Mesothelial cell of epicardium (in vitro differentiated cells): ENCODE results near the gene VCPKMT. TPM values are rescaled to one million over a fixed set of nuclear protein-coding genes. Genes with fewer than 3 reads are reported as not detected.
"Not testable (repeated sequence)": the region's sequence is repeated elsewhere in the genome, so short reads cannot be mapped to it uniquely, and the experiment has no call there.

Source experiments
- DNase-seq, 2 experiments: peaks; one replicate each; pipeline ENCODE4 v3.0.0; 2021; ENCODE audit warnings: low spot score in 2 of 2; ENCODE audit not compliant: unreplicated experiment in 2 of 2
- H3K27ac Mint-ChIP-seq: 2 replicates; pipeline ENCODE4 v1.8.0; 2021; ENCODE audit warnings: mixed read lengths
- H3K27me3 Mint-ChIP-seq: 2 replicates; pipeline ENCODE4 v1.8.0; 2021; ENCODE audit warnings: low read depth, mixed read lengths
- H3K36me3 Mint-ChIP-seq: 2 replicates; pipeline ENCODE4 v1.8.0; 2021; ENCODE audit warnings: mixed read lengths
- H3K4me1 Mint-ChIP-seq: 2 replicates; pipeline ENCODE4 v1.8.0; 2021; ENCODE audit warnings: mixed read lengths
- H3K4me3 Mint-ChIP-seq: 2 replicates; pipeline ENCODE4 v1.8.0; 2021; ENCODE audit warnings: mild to moderate bottlenecking, moderate library complexity, mixed read lengths
- H3K9me3 Mint-ChIP-seq: 2 replicates; pipeline ENCODE4 v1.8.0; 2021; ENCODE audit warnings: mixed read lengths
- CTCF ChIP-seq: fragments of 200-600 bp; sonication (generic); IDR thresholded peaks from one replicate; pipeline ENCODE4 v1.5.0; 2021; ENCODE audit warnings: antibody characterized with exemption; ENCODE audit not compliant: unreplicated experiment
- total RNA-seq: library from RNA; stranded (reverse); gene quantifications from 3 replicates; pipeline ENCODE4 v1.2.1, GENCODE V29; 2021

VCPKMT gene
- total RNA-seq, 1 donor from 2014 or later: 14.0 TPM

DNA sequence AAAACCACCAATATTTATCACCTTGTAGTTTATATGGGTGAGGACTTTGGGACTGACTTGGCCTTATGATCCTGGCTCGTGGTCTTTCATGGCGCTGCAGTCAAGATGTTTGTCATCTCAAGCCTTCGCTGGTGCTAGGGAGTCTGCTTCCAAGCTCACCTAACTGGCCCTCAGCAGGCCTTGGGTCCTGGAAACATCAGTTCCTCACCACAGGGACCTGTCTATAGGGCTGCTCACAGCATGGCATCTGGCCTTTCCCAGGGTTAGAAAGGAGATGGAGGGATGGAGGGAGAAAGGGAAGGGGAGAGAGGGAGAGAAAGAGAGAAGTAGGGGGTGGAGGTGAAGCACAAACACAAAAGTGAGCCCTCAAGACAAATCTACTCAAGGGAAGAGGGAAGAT is 31.7 kb downstream of the VCPKMT start:
- Mint-ChIP-seq H3K27me3 (no peaks in the 10 kb centered on the region), H3K36me3 (no peaks in the 10 kb centered on the region), H3K27ac (no peak overlapping the region), H3K9me3 (no peaks in the 10 kb centered on the region), H3K4me1 (peaks cover 19% of the 10 kb centered on the region), H3K4me3 (no peak overlapping the region)
- no peak for TF ChIP-seq CTCF
- DNase-seq: no peak

DNA sequence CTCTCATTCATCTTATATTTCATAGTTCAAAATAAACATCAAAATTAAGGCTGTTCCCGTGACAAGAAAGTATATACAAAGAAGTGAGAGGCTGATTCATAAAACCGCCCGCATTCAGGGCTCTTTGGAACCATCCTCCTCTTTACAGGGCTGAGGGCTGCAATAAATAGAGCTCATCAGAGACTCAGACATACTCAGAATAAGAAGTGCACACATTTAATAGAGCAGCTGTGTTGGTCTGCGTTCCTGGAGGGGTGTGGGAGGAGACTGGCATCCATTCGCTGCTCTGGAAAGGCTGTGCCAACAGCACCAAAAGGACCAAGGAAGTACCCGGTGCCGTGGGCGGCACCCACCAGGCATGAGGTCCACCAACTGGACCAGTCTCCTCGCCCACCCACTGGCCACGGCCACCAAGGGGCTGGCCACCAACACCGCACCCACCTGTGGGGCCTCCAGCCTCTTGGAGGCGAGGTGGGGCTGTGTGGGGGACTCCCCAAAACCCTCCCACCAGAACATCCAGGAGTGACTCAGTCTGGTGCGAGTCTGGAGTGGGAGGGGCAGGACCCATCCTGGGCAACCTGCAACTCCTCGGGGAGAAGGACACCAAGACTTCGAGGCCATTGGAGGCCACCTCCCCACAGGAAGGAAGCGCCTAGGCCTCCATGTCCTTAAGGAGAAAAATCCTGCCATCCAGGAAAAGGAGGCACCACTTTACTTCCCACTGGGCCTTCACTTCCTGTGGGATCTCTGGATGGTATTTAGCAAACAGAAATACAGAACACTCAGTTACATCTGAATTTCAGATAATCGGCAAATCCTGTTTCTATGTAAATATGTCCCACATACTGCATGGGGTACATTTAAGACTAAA is 32.7 kb downstream of the VCPKMT start:
- no peak overlapping the region for H3K4me3 Mint-ChIP-seq
- H3K4me1 Mint-ChIP-seq: peaks cover 19% of the 10 kb centered on the region
- DNase-seq: no peak
- H3K9me3 Mint-ChIP-seq: no peaks in the 10 kb centered on the region
- TF ChIP-seq CTCF: no peak
- H3K27me3 Mint-ChIP-seq: no peaks in the 10 kb centered on the region
- no peaks in the 10 kb centered on the region for H3K36me3 Mint-ChIP-seq
- H3K27ac Mint-ChIP-seq: peak overlapping the region; percentile 36

GRCh38 chr14:50082784-50083466 is 33.4 kb downstream of the VCPKMT start:
- peaks cover 19% of the 10 kb centered on the region for H3K4me1 Mint-ChIP-seq
- no peak overlapping the region for H3K4me3 Mint-ChIP-seq
- no peaks in the 10 kb centered on the region for H3K9me3 Mint-ChIP-seq

DNA sequence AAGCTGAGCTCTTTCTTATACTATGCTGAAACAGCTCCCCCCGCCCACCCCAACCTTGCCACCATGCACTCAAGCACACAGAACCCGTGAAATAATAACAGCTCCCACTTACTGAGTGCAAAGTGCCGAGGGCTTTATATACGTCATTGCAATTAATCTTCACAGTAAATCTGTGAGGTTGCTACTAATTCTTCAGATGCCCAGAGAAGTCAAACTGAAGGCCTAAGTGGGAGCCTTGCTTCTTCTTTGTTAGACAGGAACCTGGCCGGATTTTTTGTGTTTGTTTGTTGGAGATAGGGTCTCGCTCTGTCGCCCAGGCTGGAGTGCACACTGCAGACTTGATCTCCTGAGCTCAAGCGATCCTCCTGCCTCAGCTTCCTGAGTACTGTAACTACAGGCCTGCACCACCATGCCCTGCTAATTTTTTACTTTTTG is 34.0 kb downstream of the VCPKMT start:
- Mint-ChIP-seq H3K4me1 (peaks cover 19% of the 10 kb centered on the region), H3K4me3 (no peak overlapping the region), H3K36me3 (no peaks in the 10 kb centered on the region), H3K27me3 (no peaks in the 10 kb centered on the region), H3K27ac (peak overlapping the region; percentile 97), H3K9me3 (no peaks in the 10 kb centered on the region)
- no peak for DNase-seq
- no peak for TF ChIP-seq CTCF

More at GRCh38 chr14:50082784-50083466, 33.4 kb downstream of the VCPKMT start:
- H3K36me3 Mint-ChIP-seq: no peaks in the 10 kb centered on the region
- no peak for DNase-seq
- no peak for TF ChIP-seq CTCF
- peak overlapping the region; percentile 97 for H3K27ac Mint-ChIP-seq
- H3K27me3 Mint-ChIP-seq: no peaks in the 10 kb centered on the region

DNA sequence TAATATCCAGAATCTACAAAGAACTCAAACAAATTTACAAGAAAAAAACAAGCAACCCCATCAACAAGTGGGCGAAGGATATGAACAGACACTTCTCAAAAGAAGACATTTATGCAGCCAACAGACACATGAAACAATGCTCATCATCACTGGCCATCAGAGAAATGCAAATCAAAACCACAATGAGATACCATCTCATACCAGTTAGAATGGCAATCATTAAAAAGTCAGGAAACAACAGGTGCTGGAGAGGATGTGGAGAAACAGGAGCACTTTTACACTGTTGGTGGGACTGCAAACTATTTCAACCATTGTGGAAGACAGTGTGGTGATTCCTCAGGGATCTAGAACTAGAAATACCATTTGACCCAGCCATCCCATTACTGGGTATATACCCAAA is 37.3 kb downstream of the VCPKMT start:
- not testable (repeated sequence) for H3K4me3 Mint-ChIP-seq, H3K36me3 Mint-ChIP-seq, H3K9me3 Mint-ChIP-seq, H3K27me3 Mint-ChIP-seq, H3K27ac Mint-ChIP-seq, DNase-seq
- H3K4me1 Mint-ChIP-seq: peaks cover 19% of the 10 kb centered on the region

GRCh38 chr14:50073663-50074062 is 42.7 kb downstream of the VCPKMT start:
- not testable (repeated sequence) for H3K9me3 Mint-ChIP-seq, H3K27me3 Mint-ChIP-seq, H3K36me3 Mint-ChIP-seq, H3K4me1 Mint-ChIP-seq, H3K4me3 Mint-ChIP-seq, DNase-seq, H3K27ac Mint-ChIP-seq
